Measurements from ENCODE around the gene CFI. TPM values are rescaled to one million over a fixed set of nuclear protein-coding genes. Genes with fewer than 3 reads are reported as not detected.

CFI gene
- total RNA-seq (not detected), polyA plus RNA-seq (not detected)

DNA sequence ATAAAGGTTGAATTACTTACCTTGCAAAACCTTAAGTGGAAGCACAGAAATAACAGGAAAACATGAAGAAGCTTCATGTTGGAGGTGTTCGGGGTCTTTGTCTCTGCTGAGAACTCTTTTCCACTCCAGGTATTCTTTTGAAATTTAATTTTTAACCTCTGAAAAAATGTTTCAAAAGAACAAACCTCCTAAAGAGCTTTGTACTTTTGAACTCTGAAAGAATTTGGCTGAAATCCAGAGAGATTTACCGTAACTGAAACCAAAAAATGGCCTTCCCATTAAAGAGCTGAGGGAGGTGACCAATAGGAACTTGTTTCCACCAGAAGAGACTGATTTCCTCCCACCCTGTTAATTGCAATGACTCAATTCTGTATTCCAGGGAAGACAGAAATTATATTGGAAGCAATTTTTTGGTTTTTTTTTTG is at the start of gene CFI:
Gene CFI (minus strand): TSS at position 105 of the 425 bp plus-strand sequence. CDS start 28 bp downstream, at position 77.
- ChIA-PET POLR2A (ENCODE audit: partially characterized antibody) (no interaction called here), CTCF (ENCODE audit: partially characterized antibody) (interaction anchor here (1.3 to 1.4 kb wide), 2 partner anchors 72 to 379 kb away, joined by 3 read pairs; partner anchors contain the start of gene PLA2G12A)
- DNase-seq: no peak
- Mint-ChIP-seq H3K36me3 (no peaks in the 10 kb centered on the region), H3K27ac (no peak within 1 kb of the TSS), H3K4me3 (no peak within 1 kb of the TSS), H3K4me1 (no peaks in the 10 kb centered on the region), H3K27me3 (peaks cover 0 to 1% of the 10 kb centered on the region in 2 donors), H3K9me3 (peaks cover 0 to 9% (median 1%) of the 10 kb centered on the region in 8 donors)
- intact Hi-C loops (cut with micrococcal nuclease): no loop called here
- H3K4me3 ChIP-seq (ENCODE audit: low read length in 2 of 2): no peak within 1 kb of the TSS
- H3K4me1 ChIP-seq (ENCODE audit: insufficient read depth, low read length): no peaks in the 10 kb centered on the region
- no peaks in the 10 kb centered on the region for H3K27me3 ChIP-seq (ENCODE audit: insufficient read depth, low read length)
- no peaks in the 10 kb centered on the region for H3K36me3 ChIP-seq (ENCODE audit: insufficient read depth, low read length)
- no peaks in the 10 kb centered on the region for H3K9me3 ChIP-seq (ENCODE audit: control insufficient read depth in 1 of 2, low read length in 2 of 2)
- H3K27ac ChIP-seq (ENCODE audit: low read depth, low read length): no peak within 1 kb of the TSS

DNA sequence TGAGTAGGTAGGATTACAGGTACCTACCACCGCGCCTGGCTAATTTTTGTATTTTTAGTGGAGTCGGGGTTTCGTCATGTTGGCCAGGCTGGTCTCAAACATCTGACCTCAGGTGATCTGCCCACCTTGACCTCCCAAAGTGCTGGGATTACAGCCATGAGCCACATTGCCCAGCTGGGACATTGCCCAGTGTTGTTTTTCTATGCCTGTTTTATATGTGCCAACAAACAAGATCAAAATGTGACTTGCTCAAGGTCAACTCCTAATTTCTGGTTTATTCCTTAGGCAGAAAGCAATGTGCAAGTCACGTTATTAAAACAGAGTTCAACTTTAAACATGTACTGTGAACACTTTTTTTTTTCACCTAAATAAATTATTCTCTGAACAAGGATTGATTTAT is 48.8 kb upstream of the CFI start:
- ChIA-PET POLR2A (ENCODE audit: partially characterized antibody) (no interaction called here), CTCF (ENCODE audit: partially characterized antibody) (no interaction called here)
- no peaks in the 10 kb centered on the region for H3K9me3 ChIP-seq (ENCODE audit: control insufficient read depth in 1 of 2, low read length in 2 of 2)
- no peak for DNase-seq
- Mint-ChIP-seq H3K9me3 (peaks cover 0 to 5% (median 0%) of the 10 kb centered on the region in 8 donors), H3K27me3 (no peaks in the 10 kb centered on the region), H3K27ac (no peak overlapping the region), H3K4me3 (no peak overlapping the region), H3K36me3 (peaks cover 13 to 27% of the 10 kb centered on the region in 2 donors), H3K4me1 (peaks cover 0 to 11% (median under 1%) of the 10 kb centered on the region in 4 donors)
- intact Hi-C loops (cut with micrococcal nuclease): no loop called here
- H3K36me3 ChIP-seq (ENCODE audit: insufficient read depth, low read length): no peaks in the 10 kb centered on the region
- H3K27me3 ChIP-seq (ENCODE audit: insufficient read depth, low read length): no peaks in the 10 kb centered on the region
- no peak overlapping the region for H3K4me3 ChIP-seq (ENCODE audit: low read length in 2 of 2)
- no peak overlapping the region for H3K27ac ChIP-seq (ENCODE audit: low read depth, low read length)
- H3K4me1 ChIP-seq (ENCODE audit: insufficient read depth, low read length): no peaks in the 10 kb centered on the region

DNA sequence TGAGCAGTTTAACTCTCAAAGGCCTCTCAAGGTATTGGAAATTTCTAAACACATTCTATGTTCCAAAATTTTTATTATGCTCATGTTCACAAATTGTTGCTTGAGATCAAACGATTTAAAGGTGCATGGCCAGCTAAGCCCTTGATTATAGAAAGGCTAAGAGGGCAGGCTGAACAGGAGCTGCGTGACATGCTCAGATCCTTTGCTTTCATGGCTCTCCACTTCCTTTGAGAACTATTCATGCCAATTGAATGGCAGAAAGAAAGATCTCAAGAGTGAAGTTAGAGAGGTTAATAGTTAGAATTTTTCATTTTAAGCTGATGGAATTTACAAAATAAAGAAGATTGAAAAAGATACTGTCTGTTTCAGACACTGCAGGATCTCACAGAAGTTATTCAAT is 46.7 kb upstream of the CFI start:
- peaks cover 0 to 7% (median 0%) of the 10 kb centered on the region in 4 donors for H3K4me1 Mint-ChIP-seq
- no peak overlapping the region for H3K4me3 Mint-ChIP-seq
- peaks cover 10 to 13% of the 10 kb centered on the region in 2 donors for H3K36me3 Mint-ChIP-seq
- H3K9me3 Mint-ChIP-seq: peaks cover 0 to 5% (median 0%) of the 10 kb centered on the region in 8 donors
- Histone ChIP-seq H3K27me3 (ENCODE audit: insufficient read depth, low read length) (no peaks in the 10 kb centered on the region), H3K27ac (ENCODE audit: low read depth, low read length) (no peak overlapping the region), H3K9me3 (ENCODE audit: control insufficient read depth in 1 of 2, low read length in 2 of 2) (no peaks in the 10 kb centered on the region), H3K4me1 (ENCODE audit: insufficient read depth, low read length) (no peaks in the 10 kb centered on the region), H3K36me3 (ENCODE audit: insufficient read depth, low read length) (no peaks in the 10 kb centered on the region), H3K4me3 (ENCODE audit: low read length in 2 of 2) (no peak overlapping the region)
- DNase-seq: no peak
- H3K27me3 Mint-ChIP-seq: no peaks in the 10 kb centered on the region
- H3K27ac Mint-ChIP-seq: no peak overlapping the region
- ChIA-PET POLR2A (ENCODE audit: partially characterized antibody) (no interaction called here), CTCF (ENCODE audit: partially characterized antibody) (no interaction called here)
- intact Hi-C loops (cut with micrococcal nuclease): no loop called here

DNA sequence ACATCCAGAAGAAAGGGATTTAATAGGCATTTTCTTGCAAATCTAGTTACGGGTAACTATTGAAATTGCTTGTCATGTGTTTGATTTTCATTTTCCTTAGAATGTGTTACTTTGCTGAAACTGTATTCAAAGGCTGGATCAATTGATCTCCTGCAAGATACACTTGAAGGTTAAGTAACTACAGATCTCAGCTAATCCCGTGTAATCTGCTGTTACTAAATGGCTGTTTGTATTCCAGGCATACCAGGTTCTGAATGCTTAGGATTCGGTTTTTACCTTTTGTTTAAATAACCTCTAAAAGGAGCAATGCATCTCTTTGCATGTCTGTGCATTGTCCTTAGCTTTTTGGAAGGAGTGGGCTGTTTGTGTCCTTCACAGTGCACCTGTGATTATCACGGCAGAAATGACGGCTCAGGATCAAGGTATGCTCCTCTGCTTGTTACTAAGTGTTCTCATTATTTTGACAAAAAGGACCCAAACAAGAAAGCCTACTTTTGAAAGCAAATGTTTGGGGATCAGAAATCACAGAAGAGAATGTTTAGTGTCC is 46.2 kb upstream of the CFI start, which contains the start of gene LRIT3:
Gene LRIT3 (plus strand): TSS at position 212 of the 547 bp plus-strand sequence. CDS start 95 bp downstream, at position 307.
- H3K4me1 ChIP-seq (ENCODE audit: insufficient read depth, low read length): no peaks in the 10 kb centered on the region
- CTCF ChIA-PET (ENCODE audit: partially characterized antibody): no interaction called here
- Mint-ChIP-seq H3K4me3 (no peak within 1 kb of the TSS), H3K4me1 (peaks cover 0 to 1% (median 0%) of the 10 kb centered on the region in 4 donors), H3K27me3 (no peaks in the 10 kb centered on the region), H3K9me3 (peaks cover 0 to 2% (median 0%) of the 10 kb centered on the region in 8 donors), H3K27ac (no peak within 1 kb of the TSS), H3K36me3 (peaks cover 6 to 8% of the 10 kb centered on the region in 2 donors)
- intact Hi-C loops (cut with micrococcal nuclease): no loop called here
- H3K27me3 ChIP-seq (ENCODE audit: insufficient read depth, low read length): no peaks in the 10 kb centered on the region
- no peak for DNase-seq
- POLR2A ChIA-PET (ENCODE audit: partially characterized antibody): no interaction called here
- no peak within 1 kb of the TSS for H3K27ac ChIP-seq (ENCODE audit: low read depth, low read length)
- no peaks in the 10 kb centered on the region for H3K9me3 ChIP-seq (ENCODE audit: control insufficient read depth in 1 of 2, low read length in 2 of 2)
- no peak within 1 kb of the TSS for H3K4me3 ChIP-seq (ENCODE audit: low read length in 2 of 2)
- no peaks in the 10 kb centered on the region for H3K36me3 ChIP-seq (ENCODE audit: insufficient read depth, low read length)

DNA sequence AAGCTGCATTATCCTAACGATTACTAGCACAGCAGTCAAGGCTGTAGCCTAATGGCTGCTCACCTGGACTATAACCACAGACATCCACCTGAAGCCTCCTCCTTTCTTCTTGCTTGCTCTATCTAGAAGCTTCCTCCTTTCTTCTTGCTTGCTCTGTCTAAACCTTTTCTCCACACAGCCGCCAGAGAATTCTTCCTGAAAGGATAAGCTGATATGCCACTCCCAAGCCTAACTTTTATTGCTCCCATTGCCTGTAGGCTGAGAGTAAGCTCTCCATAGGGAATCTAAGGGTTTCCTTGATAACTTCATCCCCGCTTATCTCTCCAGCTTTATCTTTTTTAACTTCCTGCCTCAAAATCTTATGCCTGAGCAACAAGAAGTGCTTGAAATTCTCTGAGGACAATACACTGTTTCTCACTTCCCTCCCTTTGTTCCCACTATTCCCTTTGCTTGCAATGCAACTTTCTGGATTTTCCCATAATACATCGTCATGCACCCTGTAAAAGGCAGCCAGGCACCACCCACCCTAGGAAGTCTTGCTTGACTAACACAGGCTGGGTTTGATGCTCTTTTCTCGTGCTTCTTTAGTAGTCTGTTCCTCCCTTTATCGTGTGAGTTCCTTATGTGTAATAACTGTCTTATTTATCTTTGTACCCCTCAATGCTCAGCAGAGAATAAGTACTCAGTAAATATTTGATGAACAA is 44.7 kb upstream of the CFI start:
- no peaks in the 10 kb centered on the region for H3K27me3 ChIP-seq (ENCODE audit: insufficient read depth, low read length)
- Mint-ChIP-seq H3K27ac (no peak overlapping the region), H3K36me3 (no peaks in the 10 kb centered on the region), H3K4me3 (no peak overlapping the region), H3K4me1 (no peaks in the 10 kb centered on the region), H3K9me3 (no peaks in the 10 kb centered on the region), H3K27me3 (no peaks in the 10 kb centered on the region)
- H3K4me3 ChIP-seq (ENCODE audit: low read length in 2 of 2): no peak overlapping the region
- POLR2A ChIA-PET (ENCODE audit: partially characterized antibody): no interaction called here
- no peaks in the 10 kb centered on the region for H3K9me3 ChIP-seq (ENCODE audit: control insufficient read depth in 1 of 2, low read length in 2 of 2)
- intact Hi-C loops (cut with micrococcal nuclease): no loop called here
- no peaks in the 10 kb centered on the region for H3K36me3 ChIP-seq (ENCODE audit: insufficient read depth, low read length)
- H3K27ac ChIP-seq (ENCODE audit: low read depth, low read length): no peak overlapping the region
- CTCF ChIA-PET (ENCODE audit: partially characterized antibody): no interaction called here
- H3K4me1 ChIP-seq (ENCODE audit: insufficient read depth, low read length): no peaks in the 10 kb centered on the region
- DNase-seq: no peak

DNA sequence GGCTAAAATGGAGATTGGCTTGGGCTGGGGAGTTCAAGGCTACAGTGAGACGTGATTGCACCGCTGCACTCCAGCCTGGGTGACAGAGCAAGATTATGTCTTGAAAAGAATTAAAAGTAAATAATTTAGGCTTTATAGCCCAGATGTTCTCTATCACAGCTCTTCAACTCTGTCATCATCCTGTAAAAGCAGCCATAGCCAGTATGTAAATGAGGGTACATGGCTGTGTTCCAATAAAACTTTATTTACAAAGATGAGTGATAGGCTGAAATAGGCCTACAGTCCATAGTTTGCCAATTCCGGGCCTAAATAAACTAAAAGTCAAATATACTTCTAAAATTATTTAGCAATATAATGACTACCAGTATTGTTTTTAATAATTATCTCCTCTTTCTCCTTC is 35.2 kb upstream of the CFI start:
- ChIA-PET CTCF (ENCODE audit: partially characterized antibody) (no interaction called here), POLR2A (ENCODE audit: partially characterized antibody) (no interaction called here)
- no peak overlapping the region for H3K27ac ChIP-seq (ENCODE audit: low read depth, low read length)
- Mint-ChIP-seq H3K4me1 (no peaks in the 10 kb centered on the region), H3K27ac (no peak overlapping the region), H3K9me3 (peaks cover 0 to 3% (median 0%) of the 10 kb centered on the region in 8 donors), H3K36me3 (peaks cover 5 to 28% of the 10 kb centered on the region in 2 donors), H3K27me3 (no peaks in the 10 kb centered on the region), H3K4me3 (no peak overlapping the region)
- no peaks in the 10 kb centered on the region for H3K9me3 ChIP-seq (ENCODE audit: control insufficient read depth in 1 of 2, low read length in 2 of 2)
- no peak overlapping the region for H3K4me3 ChIP-seq (ENCODE audit: low read length in 2 of 2)
- DNase-seq: no peak
- H3K27me3 ChIP-seq (ENCODE audit: insufficient read depth, low read length): no peaks in the 10 kb centered on the region
- intact Hi-C loops (cut with micrococcal nuclease): no loop called here
- no peaks in the 10 kb centered on the region for H3K4me1 ChIP-seq (ENCODE audit: insufficient read depth, low read length)
- no peaks in the 10 kb centered on the region for H3K36me3 ChIP-seq (ENCODE audit: insufficient read depth, low read length)

DNA sequence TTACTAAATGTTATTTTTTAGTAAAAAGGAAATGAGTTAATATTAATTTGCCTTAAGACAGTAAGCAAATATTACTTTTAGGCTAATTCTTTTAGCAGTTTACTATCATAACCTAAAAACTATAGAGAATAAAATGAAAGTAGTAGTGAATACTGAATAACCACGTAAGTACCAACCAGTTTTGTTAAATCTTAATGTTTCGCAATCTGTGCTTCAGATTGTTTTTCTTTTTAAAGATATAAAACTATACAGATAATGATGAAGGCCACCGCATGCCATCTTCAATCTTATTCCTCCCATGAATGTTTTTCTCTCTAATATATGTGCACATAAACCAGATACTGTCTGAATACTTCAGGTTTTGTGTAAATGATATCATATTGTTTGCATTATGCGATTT is 32.0 kb upstream of the CFI start:
- no peaks in the 10 kb centered on the region for H3K9me3 ChIP-seq (ENCODE audit: control insufficient read depth in 1 of 2, low read length in 2 of 2)
- CTCF ChIA-PET (ENCODE audit: partially characterized antibody): no interaction called here
- no peak overlapping the region for H3K27ac ChIP-seq (ENCODE audit: low read depth, low read length)
- H3K27me3 Mint-ChIP-seq: no peaks in the 10 kb centered on the region
- H3K4me1 ChIP-seq (ENCODE audit: insufficient read depth, low read length): no peaks in the 10 kb centered on the region
- H3K4me3 Mint-ChIP-seq: no peak overlapping the region
- no peaks in the 10 kb centered on the region for H3K9me3 Mint-ChIP-seq
- H3K36me3 Mint-ChIP-seq: peaks cover 1 to 20% of the 10 kb centered on the region in 2 donors
- no peak for DNase-seq
- no peaks in the 10 kb centered on the region for H3K27me3 ChIP-seq (ENCODE audit: insufficient read depth, low read length)
- intact Hi-C loops (cut with micrococcal nuclease): no loop called here
- H3K36me3 ChIP-seq (ENCODE audit: insufficient read depth, low read length): no peaks in the 10 kb centered on the region
- no peak overlapping the region for H3K4me3 ChIP-seq (ENCODE audit: low read length in 2 of 2)
- no peak overlapping the region for H3K27ac Mint-ChIP-seq
- POLR2A ChIA-PET (ENCODE audit: partially characterized antibody): no interaction called here
- H3K4me1 Mint-ChIP-seq: no peaks in the 10 kb centered on the region

Measured in CD4-positive, alpha-beta memory T cell (primary cell).